ENCODE results near the gene CHTF18. TPM values are rescaled to one million over a fixed set of nuclear protein-coding genes. Genes with fewer than 3 reads are reported as not detected.
A peak's percentile ranks its signal among the peaks of the same experiment; 100 is the strongest.

Gene CHTF18
- total and polyA plus RNA-seq, 2 experiments from 2014 or later, result 61.3 to 129 TPM

GRCh38 chr16:808085-808386, 19.6 kb downstream of the CHTF18 start (continued):
- TF ChIP-seq ZNF462 (CRISPR knock-in tag; IDR thresholded peaks at IDR 0.05) (no peak), NANOG (IDR thresholded peaks at IDR 0.05; ENCODE audit: borderline replicate concordance) (no peak), EZH2phosphoT487 (IDR thresholded peaks at IDR 0.05; ENCODE audit: unreplicated experiment) (no peak), EZH2 (IDR thresholded peaks at IDR 0.05; ENCODE audit: low read depth, unreplicated experiment) (no peak)

GRCh38 chr16:813204-813915, 24.9 kb downstream of the CHTF18 start:
- no peaks in the 10 kb centered on the region for H3K4me1 ChIP-seq (ENCODE audit: insufficient read depth)
- no peaks in the 10 kb centered on the region; the same call in 1 of the 2 replicates for H3K27me3 ChIP-seq (ENCODE audit: insufficient read depth)
- ATAC-seq, result peak; percentile 94
- H3K36me3 Mint-ChIP-seq (ENCODE audit: low read depth), result no peaks in the 10 kb centered on the region
- H3K27ac ChIP-seq (ENCODE audit: low read depth), result no peak overlapping the region
- peaks cover 3% of the 10 kb centered on the region; the same call in 1 of the 2 replicates for H4K20me1 ChIP-seq (replicated peaks; ENCODE audit: insufficient read depth)
- H3K4me2 ChIP-seq, result peak overlapping the region; percentile 84
- peaks cover 18% of the 10 kb centered on the region for H3K27me3 Mint-ChIP-seq (ENCODE audit: insufficient read depth, low read depth, poor library complexity)
- H3K4me3 Mint-ChIP-seq, result peak overlapping the region; percentile 59
- H3F3A ChIP-seq (replicated peaks; ENCODE audit: low read depth), result peaks cover 8% of the 10 kb centered on the region; the same call in 1 of the 2 replicates
- H3K9me2 ChIP-seq (ENCODE audit: insufficient read depth), result no peaks in the 10 kb centered on the region
- peak overlapping the region; percentile 97 for H2AFZ ChIP-seq
- no peak overlapping the region for H3K27ac Mint-ChIP-seq
- peaks cover 4% of the 10 kb centered on the region; the same call in 1 of the 2 replicates for H3K79me2 ChIP-seq (replicated peaks; ENCODE audit: insufficient read depth)
- peaks cover 6% of the 10 kb centered on the region for H3K4me1 Mint-ChIP-seq
- H3K4me3 ChIP-seq, result peak overlapping the region; percentile 66
- peaks cover 2% of the 10 kb centered on the region; the same call in 2 of the 3 replicates for H3K9me3 Mint-ChIP-seq
- no peaks in the 10 kb centered on the region for H3K36me3 ChIP-seq (ENCODE audit: insufficient read depth)
- DNase-seq (ENCODE audit: low spot score), result peak; percentile 87
- TF ChIP-seq STAT1 (IDR thresholded peaks at IDR 0.05; ENCODE audit: unreplicated experiment) (no peak), POLR2AphosphoS5 (IDR thresholded peaks at IDR 0.05; ENCODE audit: low read depth) (peak; percentile 41; the same call in 1 of the 2 replicates), ZNF114 (CRISPR knock-in tag; IDR thresholded peaks at IDR 0.05) (no peak), NANOG (IDR thresholded peaks at IDR 0.05; ENCODE audit: borderline replicate concordance) (no peak), ZNF331 (CRISPR knock-in tag; IDR thresholded peaks at IDR 0.05; ENCODE audit: low read depth) (no peak), REST (IDR thresholded peaks at IDR 0.05; ENCODE audit: unreplicated experiment) (no peak), EZH2phosphoT487 (IDR thresholded peaks at IDR 0.05; ENCODE audit: unreplicated experiment) (no peak), ETS1 (IDR thresholded peaks at IDR 0.05) (no peak), JUNB (IDR thresholded peaks at IDR 0.05; ENCODE audit: unreplicated experiment) (no peak), EZH2 (IDR thresholded peaks at IDR 0.05; ENCODE audit: low read depth, unreplicated experiment) (no peak), CTCF (conservative IDR thresholded peaks at IDR 0.05; ENCODE audit: low read depth in 2 of 2) (peak; percentile 64 to 90)
